Cardiac septum (tissue), 1 donor: Measurements from ENCODE around the gene DOCK7. TPM values are rescaled to one million over a fixed set of nuclear protein-coding genes. Genes with fewer than 3 reads are reported as not detected.
"Not testable (repeated sequence)": the region's sequence is repeated elsewhere in the genome, so short reads cannot be mapped to it uniquely, and the experiment has no call there.

ENCODE experiments used
- DNase-seq: peaks from one replicate; pipeline ENCODE4 v3.0.0-alpha.2; 2020; ENCODE audit warnings: low spot score
- intact Hi-C: fragments of 100-400 bp; cut with DNase I; formaldehyde crosslinking; loops from one replicate; pipeline ENCODE4 v1.14.0; 2022
- total RNA-seq: library from RNA; stranded (reverse); fragmentation: NEBNext Ultra II Directional; extraction: Animal tissue kit (Norgen Biotek cat#: 25700); gene quantifications from one replicate; pipeline ENCODE4 v1.2.1, GENCODE V29; 2021
- donor health status: DM: no; HTN: no; CAD: no.

DOCK7 gene
- total RNA-seq, 1 donor from 2014 or later: 12.8 TPM

DNA sequence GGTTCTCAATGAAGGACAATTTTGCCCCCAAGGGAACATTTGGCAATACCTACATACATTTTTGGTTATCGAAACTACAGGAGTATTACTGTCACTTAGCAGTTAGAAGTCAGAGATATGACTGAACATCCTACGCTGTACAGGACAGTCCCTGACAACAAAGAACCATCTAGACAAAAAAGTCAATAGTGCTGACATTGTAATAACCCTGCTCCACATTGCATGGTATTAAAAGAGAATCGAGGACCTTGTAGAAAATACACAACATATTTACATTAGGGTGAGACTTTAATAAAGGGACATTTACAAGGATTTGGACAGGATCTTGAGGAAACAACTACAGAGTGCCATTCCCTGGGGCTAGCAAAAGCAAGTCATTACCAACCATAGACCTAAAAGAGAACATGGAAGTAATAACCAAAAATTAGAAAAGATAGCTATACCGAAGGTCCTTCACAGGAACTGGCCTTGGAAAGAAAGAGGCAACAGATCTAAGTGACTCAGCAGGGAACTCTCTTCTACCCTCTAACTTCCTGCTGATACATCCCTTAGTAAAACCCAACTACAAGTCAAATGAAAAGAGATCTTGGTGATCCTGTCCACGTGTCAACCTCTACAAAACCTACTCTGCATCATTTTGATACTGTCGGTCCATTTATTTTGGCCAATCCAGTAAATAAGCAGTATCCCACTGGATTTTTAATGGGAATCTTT lies 50.6 kb downstream of the DOCK7 start:
- DNase-seq: no peak
- intact Hi-C loops: no loop called here

DNA sequence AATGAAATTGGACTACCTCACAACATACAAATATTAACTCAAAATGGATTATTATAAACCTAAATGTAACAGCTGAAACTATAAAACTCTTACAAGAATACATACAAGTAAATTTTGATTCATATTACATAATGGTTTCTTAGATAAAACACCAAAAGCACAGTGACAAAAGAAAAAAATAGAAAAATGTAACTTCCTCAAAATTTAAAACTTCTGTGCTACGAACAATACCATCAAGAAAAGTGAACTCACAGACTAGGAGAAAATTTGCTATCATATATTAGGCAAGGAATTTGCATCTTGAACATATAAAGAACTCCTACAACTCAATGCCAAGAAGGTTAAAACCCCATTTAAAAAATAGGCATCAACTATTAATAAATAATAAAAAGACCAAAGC lies 59.7 kb downstream of the DOCK7 start:
- no peak for DNase-seq
- intact Hi-C loops: no loop called here

DNA sequence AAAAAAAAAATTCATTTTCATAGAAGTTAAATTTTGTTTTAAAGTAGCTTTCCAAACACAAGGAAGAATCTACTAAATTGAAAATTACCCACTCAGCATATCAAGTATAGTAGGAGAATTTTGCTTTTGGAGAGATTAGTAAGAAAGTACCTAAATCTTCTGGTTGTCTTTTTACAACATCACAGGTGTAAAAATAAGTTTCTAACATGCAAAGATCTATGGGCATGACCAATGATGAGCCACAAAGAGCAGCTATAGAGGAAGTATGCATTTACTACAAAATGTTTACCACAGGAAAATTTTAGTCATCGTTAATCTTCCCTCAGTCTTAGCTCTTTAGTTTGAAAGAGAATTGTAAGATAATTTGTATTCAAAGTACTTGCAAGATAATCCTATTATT lies 62.8 kb downstream of the DOCK7 start:
- intact Hi-C loops: no loop called here
- no peak for DNase-seq

DNA sequence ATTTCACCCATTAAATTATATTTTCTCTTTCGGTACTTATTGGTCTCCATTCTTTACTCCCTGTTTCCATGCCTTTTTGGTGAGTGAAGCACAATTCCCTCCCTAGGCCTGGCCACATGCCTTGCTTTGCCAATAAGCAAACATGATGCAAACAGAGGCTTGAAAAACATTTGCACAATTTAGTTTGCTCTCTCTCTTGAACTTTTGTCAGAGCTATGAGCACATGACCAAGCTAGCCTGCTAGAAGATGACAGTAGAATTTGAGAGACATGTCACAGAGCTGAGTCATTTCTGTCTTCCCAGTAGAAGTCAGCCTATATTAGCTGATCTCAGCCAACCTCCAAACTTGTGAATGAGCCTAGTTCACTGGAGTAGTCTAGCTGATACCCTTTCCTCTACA lies 66.3 kb downstream of the DOCK7 start:
- intact Hi-C loops: no loop called here
- DNase-seq: no peak

DNA sequence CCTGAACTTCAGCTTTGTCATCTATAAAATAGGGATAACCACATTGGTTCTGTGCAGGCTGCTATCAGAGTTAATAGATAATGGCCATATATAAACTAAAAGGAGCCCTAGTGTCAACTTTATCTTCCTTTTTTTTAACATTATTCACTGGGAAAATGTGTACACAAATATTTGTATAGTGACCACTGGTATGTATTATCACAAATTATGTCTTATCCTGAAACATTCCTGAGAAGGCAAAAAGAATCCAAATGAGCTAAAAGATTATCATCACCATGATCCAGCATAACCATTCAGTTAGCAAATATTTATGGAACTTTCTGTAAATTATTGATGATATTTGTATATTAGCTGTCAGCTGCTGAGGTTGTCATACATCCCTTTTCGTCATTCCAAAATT lies 74.3 kb downstream of the DOCK7 start:
- DNase-seq: no peak
- intact Hi-C loops: no loop called here

DNA sequence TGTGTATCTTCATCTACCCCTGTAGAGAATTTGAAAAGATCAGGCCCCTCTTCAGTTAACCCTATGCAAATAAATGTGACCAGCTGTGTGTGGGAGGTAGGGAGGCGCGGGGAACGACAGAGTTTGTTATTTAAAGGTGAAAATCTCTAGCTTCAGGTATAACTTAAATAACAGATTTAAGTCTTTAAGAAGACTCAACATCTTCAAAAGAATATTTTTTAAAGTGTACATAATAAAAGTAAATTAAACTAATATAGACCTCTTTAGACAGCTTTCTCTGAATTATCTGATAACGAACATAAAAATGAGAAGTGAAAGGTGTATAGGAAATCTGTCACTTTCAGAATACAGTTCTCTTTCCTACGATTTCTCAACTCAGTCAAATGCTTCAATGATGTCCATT lies 74.9 kb downstream of the DOCK7 start:
- intact Hi-C loops: no loop called here
- DNase-seq: no peak

DNA sequence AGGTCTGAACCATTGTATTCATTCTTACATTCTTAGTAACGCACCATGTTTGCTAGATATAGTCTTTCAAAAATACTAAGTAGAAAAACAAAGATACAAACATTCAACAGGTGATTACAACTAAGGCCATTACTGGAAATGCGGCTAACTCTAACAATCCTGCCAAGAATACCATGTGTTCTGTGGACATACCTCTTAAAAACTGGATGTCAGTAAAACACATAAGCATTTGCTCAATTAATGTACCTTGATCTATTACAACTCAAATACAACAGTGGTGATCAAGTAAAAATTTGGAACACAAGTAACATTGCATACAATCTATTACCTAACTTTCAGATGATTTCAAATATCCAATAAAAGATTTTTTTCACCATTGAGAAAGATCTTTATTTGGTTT lies 75.4 kb downstream of the DOCK7 start:
- DNase-seq: no peak
- intact Hi-C loops: no loop called here

DNA sequence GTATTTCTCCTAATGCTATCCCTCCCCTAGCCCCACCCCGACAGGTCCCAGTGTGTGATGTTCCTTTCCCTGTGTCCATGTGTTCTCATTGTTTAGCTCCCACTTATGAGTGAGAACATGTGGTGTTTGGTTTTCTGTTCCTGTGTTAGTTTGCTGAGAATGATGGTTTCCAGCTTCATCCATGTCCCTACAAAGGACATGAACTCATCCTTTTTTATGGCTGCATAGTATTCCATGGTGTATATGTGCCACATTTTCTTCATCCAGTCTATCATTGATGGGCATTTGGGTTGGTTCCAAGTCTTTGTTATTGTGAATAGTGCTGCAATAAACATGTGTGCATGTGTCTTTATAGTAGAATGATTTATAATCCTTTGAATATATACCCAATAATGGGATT lies 77.6 kb downstream of the DOCK7 start:
- DNase-seq, intact Hi-C loops: not testable (repeated sequence)

DNA sequence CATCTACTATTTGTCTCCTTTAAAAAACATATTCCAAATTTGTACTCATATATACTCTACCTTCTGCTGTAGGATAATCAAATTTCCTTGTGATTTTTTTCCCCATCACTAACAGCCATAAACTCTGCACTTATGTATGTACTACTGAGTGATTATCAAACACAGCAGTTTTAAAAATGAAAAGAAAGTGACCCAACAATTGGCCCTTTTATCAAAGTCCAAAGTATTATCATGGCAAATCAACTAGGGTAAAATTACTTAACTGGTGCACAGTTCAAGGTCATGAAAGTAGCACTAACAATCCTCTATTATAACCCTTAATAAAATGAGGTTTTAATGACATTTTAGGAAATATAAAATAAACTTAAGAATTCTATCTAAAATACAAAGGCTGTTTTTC lies 79.3 kb downstream of the DOCK7 start:
- DNase-seq: no peak
- intact Hi-C loops: no loop called here

DNA sequence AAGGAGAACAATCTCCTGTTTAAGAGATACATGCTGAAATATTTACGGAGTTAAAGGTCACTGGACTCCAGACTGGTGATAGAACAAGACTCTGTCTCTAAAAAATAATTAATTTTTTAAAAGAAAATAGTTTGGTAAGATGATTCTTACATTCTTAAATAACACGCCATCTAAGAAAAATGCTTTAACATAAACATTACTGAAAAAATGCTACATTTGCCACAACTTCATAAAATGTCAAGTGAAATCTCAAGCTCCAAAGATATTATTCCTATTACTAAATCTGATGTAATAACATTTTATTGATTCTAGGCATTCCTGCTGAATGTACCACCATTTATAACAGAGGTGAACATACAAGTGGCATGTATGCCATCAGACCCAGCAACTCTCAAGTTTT lies 86.7 kb downstream of the DOCK7 start:
- intact Hi-C loops: no loop called here

DNA sequence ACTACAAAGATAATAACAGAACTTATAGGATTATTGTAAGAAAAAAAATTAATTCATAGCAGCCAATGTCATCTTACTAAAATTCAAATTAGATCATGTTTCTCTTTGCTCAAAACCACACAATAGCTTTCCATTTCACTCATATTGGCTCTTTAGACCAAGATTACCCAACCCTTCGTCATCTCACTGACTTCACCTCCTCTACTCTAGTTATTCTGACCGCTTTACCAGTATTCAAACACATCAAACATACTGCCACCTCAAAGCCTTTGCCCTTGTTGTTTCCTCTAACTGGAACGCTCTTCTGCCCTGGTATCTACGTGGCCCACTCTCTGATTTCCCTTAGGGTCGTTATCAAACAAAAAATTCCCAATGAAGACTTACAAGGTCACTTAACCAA lies 89.1 kb downstream of the DOCK7 start:
- intact Hi-C loops: no loop called here
- DNase-seq: no peak

More for the DNA sequence above, 86.7 kb downstream of the DOCK7 start:
- DNase-seq: no peak

DNA sequence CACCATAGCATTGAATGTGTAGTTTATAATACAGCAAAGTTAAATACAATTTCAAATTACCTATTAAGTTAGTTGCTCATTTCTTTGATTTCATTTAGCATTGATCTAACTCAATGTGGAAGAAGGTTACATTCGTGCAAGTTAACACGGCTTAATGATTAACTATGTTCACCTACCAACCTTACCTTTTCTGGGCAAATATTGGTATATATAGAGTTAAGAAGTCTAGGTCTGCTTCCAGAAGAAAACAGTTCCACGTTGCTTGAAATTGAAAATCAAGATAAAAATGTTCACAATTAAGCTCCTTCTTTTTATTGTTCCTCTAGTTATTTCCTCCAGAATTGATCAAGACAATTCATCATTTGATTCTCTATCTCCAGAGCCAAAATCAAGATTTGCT lies 90.9 kb downstream of the DOCK7 start, which contains the start of gene ANGPTL3:
ANGPTL3 (plus strand) TSS at position 240 of the 400 bp plus-strand sequence; CDS start at position 287, 47 bp downstream.
- no peak for DNase-seq
- intact Hi-C loops: no loop called here

DNA sequence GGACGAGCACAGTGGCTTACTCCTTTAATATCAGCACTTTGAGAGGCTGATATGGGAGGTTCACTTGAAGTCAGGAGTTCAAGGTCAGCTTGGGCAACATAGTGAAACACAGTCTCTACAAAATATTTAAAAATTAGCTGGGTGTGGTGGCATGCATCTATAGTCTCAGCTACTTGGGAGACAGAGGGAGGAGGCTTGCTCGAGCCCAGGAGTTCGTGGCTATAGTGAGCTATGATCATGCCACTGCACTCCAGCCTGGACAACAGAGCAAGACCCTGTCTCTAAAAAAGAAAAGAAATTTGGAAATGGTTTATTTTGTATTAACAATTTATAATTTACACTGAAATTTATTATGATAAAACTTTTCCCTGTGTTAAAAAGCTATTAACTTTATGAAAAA lies 92.5 kb downstream of the DOCK7 start:
- intact Hi-C loops: no loop called here

DNA sequence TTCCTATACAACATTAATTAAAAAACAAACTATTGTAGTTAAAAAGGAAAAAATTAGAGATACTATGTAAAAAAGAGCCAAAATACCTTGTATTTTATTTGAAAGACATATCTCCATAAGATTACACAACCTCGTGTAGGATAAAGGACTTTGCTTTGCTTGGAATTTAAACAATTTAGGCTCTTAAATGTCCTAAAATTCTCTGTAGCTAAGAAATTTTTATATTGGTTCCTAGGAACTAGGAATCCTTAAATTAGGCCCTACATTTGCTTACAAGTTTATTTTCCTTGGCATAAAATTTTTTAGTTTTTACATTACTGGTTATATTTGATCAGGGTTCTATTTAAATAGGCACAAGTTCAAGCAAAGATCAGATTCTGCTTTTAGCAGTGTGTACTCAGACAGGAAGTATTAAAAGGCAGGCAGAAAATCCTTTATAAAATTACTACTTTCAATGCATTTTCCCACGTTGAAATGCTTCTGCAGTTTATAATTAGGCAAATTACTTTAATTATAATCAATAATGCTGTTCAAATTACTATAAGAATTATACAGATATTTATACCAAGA lies 94.3 kb downstream of the DOCK7 start:
- DNase-seq: no peak
- intact Hi-C loops: no loop called here

More for the DNA sequence above, 92.5 kb downstream of the DOCK7 start:
- no peak for DNase-seq

DNA sequence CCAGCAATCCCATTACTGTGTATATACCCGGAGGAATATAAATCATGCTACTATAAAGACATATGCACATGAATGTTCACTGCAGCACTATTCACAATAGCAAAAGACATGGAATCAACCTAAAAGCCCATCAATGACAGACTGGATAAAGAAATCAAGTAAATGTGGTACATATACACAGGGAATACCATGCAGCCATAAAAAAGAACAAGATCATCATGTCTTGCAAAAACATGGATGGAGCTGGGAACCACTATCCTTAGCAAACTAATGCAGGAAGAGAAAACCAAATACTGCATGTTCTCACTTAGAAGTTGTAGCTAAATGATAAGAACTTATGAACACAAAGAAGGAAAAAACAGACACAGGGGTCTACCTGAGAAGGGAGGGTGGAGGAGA lies 97.2 kb downstream of the DOCK7 start:
- intact Hi-C loops: no loop called here
- DNase-seq: no peak

DNA sequence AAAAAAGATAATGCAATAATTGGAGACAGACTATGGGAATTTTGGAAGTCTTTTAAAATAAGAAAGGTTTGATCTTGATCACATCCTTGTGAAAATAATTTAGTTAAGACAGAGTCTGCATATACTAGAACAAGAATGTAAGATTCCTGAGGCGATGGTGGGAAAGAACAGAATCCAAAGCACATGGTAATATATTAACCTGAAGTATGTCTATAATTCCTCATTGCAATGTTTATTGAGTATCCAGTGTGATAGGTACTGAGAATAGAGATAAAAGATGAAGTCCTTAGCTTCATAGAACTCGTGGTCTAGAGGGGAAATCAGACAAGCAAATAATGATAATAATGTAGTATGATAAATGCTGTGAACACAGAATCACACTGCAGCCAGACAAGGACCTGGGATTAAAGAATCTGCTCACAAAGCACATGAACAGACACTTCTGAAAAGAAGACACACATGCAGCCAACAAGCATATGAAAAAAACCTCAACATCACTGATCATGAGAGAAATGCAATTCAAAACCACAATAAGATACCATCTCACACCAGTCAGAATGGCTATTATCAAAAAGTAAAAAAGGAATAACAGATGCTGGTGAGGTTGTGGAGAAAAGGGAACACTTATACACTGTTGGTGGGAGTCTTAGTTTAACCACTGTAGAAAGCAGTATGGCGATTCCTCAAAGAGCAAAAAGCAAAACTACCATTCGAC lies 97.8 kb downstream of the DOCK7 start:
- DNase-seq: no peak
- intact Hi-C loops: no loop called here

DNA sequence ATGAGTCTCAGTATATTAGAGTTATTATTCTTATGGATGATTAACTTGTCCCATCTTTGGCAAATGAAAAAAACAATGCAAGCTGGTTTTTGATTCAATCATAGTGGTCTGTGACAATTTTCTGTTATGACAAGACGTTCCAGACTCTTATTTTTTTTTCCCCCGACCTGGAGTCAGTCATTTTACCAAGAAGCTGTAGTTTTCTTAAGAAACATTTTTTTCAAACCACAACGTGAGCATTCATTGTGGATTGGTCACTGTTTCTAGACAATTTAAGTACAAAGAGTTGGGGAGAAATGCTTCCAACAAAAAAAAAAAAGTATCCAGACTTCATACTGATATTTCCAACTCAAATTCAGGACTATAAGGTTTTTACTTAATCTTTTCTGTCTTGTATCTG lies 98.9 kb downstream of the DOCK7 start:
- no peak for DNase-seq
- intact Hi-C loops: no loop called here

DNA sequence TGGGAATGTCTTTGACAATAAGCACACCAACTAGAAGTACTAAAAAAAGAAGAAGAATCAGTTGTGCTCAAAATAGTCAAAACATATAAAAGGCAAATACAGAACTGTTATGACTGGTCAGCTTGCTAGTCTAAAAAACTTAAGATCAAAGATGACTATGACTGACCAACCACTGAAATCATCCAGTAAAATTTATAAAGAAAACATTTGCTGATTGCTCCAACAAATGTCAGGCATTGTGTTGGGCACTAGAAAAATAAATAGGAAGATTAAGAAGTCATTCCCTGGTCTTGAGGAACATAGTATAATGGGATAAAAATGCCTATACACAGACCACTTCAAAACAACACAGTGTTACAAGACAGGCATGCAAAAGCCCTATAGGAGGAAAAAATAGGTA lies 100.2 kb downstream of the DOCK7 start:
- intact Hi-C loops: no loop called here
- no peak for DNase-seq

DNA sequence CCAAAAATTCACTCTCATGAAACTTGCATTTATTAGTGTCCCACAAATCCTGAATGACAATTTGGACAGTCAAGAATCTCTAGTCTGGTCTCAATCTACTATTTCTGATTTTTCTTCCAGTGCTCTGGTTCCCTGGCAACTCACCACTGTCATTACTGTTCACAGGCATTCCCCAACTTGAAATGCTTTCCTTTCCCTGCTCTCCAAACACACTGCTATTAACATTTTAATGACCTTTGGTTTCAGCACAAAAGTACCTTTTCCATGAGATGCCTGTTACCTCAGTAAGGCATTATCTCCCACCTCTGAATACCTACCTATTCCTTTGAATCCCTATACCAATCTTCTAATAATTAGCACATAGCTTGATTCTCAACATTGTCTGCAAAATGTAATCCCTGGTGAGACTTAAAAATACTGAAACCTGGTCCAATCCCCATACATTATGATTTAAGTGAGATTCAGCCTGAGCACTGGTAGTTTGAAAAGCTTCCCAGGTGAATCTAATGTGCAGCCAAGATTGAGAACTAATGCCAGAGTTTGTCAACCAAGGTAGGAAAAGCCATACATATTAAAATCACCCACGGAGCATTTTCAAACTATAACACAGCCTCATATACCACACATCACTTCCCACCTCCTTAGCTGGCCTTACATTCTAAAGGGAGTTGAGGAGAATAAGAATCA lies 102.6 kb downstream of the DOCK7 start:
- DNase-seq: no peak
- intact Hi-C loops: no loop called here

DNA sequence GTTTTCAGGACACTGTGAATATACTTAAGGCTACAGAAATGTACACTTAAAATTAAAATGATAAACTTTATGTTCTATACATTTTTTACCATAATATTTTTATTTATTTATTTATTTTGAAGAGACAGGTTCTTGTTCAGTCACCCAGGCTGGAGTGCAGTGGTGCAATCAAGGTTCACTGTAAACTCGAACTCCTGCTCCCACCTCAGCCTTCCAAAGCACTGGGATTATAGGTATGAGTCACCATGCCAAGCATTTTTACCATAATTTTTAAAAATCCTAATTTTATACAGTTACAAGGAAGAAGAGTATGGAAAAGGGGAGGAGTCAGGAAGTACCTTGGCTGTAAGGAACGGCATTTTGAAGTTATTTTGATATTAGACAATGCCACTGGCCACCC lies 114.5 kb downstream of the DOCK7 start:
- DNase-seq: no peak
- intact Hi-C loops: no loop called here
